Measurements from ENCODE around the gene IGFBP6.

IGFBP6 gene

DNA sequence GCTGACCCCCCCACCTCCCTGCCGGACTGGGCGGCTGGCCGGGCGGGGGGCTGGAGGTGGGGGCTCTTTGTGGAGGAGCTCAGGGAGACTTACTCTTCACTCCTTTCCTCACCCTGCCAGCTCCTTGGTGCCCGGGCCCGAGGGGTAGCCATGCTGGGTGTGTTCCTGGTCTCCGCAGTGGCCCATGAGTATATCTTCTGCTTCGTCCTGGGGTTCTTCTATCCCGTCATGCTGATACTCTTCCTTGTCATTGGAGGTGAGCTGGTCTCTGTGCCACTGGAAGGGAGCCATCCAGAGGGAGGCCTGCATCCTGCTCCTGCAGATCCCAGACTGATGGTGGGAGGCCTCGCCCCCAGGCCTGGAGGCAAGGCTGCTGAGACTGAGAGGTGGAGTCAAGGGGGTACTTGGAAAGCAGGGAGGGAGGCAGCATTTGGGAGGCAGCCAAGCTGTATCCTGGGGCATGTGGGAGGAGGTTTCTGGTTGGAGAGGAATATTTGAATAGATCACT, 25.5 kb downstream of the IGFBP6 start:
- DNase-seq = no peak

DNA sequence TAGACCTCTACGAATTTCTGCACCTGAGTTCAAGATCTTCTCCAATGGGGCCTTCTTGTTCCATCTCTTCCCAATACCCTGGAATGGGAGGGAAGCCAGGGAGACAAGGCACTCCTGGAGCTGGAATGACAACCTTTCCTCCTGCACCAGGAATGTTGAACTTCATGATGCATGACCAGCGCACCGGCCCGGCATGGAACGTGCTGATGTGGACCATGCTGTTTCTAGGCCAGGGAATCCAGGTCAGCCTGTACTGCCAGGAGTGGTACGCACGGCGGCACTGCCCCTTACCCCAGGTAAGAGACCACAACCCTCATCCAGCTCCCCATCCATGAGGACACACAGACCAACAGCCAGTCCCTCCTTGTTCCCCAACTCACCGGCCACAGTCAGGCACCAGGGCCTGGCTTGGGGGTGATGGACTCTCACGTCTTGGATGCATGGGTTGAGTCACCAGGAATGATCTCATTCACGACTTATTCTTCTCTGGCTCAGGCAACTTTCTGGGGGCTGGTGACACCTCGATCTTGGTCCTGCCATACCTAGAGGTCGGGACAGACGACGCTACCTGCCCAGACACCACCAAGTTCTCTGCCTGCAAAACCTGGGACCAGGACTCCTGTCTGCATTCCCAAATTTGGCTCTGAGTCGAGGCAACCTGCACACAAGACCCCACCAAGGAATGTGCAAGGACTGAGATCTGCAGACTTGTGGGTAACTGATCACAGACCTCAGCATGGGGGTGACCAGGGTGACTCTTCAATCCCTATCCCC, 26.3 kb downstream of the IGFBP6 start:
- no peak for DNase-seq

DNA sequence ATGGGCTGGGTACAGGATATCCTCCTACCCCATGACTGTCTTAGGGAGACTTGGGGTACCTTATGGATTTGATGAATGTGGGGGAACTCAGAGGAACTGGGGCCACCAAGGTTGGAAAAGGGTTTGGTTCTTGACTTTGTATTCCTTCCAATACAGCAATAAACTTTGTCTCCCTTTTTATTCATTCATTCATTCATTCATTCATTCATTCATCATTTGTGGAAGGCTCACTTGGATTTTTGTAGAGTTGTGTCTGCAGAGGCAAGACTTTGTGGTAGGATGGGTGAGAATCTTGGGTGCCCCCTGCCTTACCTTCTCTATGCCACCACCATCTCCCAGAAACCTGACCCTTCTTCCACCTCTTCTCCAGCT, 26.9 kb downstream of the IGFBP6 start:
- DNase-seq = no peak

DNA sequence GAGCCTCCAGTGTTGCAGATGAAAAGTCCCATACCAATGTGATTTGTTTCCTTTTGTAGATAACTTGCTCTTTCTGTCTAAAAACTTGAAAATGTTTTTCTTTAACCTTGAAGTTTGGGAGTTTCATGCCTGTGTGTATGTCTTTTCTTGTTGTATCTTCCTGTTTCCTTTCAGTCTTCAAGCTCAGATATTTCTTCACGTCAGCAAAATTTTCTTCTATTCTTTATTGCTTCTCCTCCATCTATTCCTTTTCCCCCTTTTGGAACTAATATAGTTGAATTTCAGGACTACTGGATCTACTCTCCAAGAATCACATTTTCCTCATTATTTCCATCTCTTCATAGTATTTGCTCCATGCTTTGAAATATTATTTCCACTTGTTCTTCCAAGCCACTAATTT, 29.7 kb downstream of the IGFBP6 start:
- DNase-seq = no peak

DNA sequence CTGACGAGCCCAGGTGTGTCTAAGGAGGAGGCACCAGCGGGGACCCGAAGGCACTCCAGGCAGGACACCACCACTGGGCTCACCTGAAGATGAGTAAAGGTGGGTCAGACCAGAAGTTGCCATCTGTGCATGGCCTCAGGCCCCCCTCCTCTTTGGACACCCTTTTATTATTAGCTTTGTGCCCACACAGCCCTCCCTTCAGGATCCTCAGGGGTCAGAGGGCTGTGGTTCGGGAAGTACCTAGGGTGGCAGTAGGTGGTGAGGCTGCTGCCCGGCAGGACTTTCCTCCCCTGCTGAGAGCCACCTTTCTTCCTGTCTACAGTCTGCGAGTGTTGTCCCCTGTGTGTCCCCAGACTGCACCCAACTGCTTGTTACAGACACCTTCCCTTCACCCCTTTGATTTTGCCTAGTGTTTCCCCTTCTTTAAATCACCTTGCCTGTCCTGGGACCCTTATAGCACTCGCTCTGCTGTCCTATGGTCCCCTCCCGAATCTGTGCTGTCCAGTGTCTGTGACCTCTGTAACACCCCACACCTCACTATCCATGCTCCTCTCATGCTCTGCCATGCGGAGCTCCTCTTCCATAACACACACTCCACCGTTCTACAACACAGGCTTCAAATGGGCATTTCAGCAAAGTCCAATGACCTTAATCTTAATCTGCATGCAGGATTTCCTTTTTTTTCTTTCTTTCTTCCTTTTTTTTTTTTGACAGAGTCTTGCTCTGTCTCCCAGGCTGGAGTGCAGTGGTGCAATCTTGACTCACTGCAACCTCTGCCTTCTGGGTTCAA, 31.5 kb downstream of the IGFBP6 start:
- no peak for DNase-seq

DNA sequence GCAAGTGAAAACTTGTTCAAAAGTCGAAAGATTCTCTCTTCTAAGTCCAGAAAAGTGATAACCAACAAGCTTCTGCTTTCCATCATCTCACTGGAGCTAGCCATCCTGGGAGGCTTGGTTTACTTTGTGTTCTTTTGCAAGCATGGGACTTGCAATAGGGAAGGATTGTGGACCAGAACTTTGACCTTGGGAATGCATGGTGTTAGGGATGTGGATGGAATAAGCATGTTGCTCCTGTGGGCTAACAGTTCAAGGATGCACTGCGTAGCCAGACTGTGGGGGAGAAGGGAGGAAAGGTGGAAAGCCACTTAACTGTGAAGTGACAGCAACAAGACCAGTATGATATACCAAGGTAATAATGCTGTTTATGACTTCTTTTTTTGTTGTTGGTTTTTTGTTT, 34.4 kb downstream of the IGFBP6 start:
- no peak for DNase-seq

DNA sequence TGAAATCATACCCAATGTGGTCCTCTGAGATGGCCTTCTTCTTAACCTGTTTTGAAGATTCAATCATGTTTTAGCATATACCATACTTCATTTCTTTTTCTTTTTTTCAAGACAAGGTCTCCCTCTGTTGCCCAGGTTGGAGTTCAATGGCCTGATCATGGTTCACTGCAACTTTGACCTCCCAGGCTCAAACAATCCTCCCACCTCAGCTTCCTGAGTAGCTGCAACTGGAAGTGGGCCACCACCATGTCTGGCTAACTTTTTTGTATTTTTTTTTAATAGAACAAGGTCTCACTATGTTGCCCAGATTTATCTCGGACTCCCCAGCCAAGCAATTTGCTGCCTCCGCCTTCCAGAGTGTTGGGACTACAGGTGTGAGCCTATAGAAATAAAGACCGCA, 36.3 kb downstream of the IGFBP6 start:
- DNase-seq = no peak

DNA sequence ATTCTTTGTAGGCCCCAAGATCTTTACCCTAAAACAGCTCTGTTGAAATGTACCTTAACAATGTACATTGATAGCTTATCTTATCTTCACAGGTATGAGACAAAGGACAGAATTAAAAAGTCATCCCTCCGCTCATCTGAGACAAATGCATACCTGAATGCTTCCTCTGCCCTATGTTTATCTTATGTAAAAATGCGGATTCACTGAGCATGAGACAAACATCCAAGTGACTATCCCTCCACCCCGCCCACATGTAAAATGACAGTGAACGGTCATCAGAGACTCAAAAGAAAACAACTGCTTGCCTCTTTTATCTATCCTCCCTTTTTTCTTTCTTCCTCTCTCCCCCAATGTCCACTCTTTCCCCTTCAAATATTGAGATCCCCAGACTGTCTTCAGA, 45.9 kb downstream of the IGFBP6 start:
- DNase-seq = no peak

DNA sequence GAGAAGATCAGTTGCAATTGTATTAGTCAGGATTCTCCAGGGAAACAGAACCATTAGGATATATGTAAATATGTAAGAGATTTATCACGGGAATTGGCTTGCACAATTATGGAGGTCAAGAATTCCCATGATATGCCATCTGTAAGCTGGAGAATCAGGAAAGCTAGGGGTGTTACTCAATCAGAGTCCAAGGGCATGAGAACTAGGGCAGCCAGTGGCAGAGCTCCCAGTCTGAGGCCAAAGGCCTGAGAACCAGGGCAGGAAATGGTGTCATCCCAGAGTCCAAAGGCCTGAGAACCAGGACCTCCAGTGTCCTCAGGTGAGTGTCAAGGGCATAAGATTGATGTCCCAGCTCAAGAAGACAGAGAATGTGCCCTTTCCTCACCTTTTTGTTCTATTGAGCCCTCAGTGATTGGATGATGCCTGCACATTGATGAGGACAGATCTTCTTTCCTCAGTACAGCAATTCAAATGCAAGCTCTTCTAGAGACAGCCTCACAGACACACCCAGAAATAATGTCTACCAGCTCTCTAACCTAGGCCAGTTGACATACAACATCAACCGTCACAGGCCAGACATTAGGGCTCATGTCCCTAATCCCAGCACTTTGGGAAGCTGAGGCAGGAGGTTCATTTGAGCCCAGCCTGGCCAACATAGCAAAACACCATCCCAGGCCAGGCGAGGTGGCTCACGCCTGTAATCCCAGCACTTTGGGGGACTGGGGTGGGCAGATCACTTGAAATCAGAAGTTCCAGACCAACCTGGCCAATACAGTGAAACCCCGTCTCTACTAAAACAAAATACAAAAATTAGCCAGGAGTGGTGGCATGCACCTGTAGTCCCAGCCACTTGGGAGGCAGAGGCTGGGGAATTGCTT, 48.2 kb downstream of the IGFBP6 start:
- no peak for DNase-seq

DNA sequence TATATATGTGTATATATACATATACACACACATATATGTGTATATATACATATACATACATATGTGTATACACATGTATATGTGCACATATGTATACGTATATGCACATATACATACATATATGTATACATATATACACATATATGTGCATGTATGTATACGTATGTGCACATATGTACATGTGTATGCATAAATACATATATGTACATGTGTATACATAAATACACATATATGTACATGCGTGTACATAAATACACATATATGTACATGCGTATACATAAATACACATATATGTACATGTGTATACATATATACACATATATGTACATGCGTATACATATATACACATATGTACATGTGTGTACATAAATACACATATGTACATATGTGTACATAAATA, 49.7 kb downstream of the IGFBP6 start:
- DNase-seq = no peak

DNA sequence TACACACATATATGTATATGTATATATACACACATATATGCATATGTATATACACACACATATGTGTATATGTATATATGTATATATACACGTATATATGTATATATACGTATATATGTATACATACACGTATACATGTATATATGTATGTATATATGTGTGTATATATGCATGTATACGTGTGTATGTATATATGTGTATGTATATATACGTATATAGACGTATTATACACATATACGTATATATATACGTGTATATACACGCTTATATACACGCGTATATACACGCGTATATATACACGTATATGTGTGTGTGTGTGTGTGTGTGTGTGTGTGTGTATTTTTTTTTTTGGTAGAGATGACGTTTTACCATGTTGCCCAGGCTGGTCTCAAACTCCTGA, 50.2 kb downstream of the IGFBP6 start:
- no peak for DNase-seq

DNA sequence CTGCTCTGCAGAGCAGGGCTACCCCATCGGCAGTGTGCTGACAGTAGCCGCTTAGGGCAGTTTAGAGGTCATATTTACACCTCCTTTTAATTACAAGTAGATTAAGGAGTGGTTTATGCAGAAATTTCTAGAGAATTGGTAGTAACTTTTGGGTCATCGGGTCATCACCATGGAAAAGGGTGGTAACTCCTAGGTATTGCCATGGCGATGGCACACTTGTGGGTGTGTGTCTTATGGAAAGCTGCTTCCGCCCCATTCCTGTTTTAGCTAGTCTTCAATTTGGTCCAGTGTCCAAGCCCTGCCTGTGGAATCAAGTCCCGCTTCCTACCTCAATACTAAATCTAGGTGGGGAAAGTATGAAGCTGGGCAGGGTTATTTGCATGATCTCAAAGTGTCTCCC, 53.6 kb downstream of the IGFBP6 start:
- DNase-seq = no peak

Measured in right hindlimb (tissue), 1 donor.